IPS-NIHi7 (cell line): ENCODE results near the gene HOXA2.

Experiments
- DNase-seq: peaks from one replicate; pipeline ENCODE4 v3.0.0; 2012; ENCODE audit warnings: mixed read lengths; ENCODE audit errors: extremely low spot score

Gene HOXA2

GRCh38 chr7:27102581-27103442 lies at the start of gene HOXA2:
HOXA2 (minus strand) TSS chr7:27102683; CDS start chr7:27102500, 183 bp downstream.
- DNase-seq: no peak

DNA sequence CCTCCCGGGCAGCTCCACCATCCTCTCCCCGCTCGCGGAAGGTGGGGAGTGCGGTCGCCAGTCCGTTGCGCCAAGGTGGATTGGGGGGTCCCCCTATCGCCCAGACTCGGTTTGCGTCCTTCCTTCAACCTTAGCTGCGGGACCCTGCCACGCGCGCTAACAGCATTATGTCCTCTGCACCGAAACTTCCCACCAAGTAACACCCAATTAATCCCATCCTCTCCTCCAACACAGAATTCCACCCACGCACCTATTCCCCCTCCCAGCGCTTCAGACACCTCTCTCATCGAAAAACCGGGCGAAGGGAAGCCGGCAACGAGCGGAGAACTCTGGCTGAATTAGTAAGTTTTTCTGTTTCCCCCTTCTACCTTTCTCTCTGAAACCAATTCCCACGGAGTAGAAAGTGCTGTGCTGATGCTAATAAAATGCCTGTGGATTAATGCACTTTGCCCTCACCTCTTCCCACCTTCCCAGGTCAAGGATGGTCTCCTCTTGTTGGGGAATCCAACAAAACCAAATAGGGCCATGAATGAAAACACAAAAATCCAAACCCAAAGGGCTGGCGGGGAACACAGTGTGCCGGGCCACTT lies 49.0 kb upstream of the HOXA2 start:
- peak; percentile 3 for DNase-seq

DNA sequence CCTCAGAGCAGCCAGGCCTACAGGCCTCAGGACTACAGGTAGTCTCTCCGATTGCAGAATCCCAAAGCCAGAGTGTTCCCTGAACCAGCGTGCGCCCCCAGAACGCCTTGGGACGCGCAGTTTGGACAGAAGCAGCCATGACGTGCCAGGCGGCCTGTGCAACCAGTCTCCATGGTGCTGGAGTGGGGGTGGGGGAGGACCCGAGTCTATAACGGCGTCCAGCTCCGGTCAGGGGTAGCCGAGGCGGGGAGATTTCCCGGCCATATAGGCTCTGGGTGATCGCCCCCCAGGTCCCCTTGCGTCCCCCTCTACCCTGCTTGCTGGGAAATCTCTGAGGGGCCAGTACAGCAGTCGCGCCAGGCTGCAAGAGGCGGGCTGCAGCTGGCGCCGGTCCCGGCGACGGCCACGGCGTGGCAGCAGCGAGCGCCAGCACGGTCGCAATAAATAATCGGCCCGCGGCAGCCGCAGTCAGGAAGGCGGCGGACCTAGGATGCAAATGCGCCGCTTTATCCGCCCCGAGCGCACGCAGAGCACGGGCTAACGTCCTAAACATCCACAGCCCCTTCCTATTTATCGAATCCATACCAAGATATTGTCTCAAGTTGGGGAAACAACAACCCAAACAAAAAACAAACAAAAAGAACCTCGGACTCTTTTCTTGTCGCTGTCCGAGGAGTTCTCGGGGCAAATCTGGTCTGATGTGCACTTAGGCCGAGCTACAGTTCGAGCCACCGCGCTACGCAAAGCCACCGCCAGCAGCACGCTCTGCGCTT lies 48.3 kb upstream of the HOXA2 start:
- peak; percentile 81 for DNase-seq

DNA sequence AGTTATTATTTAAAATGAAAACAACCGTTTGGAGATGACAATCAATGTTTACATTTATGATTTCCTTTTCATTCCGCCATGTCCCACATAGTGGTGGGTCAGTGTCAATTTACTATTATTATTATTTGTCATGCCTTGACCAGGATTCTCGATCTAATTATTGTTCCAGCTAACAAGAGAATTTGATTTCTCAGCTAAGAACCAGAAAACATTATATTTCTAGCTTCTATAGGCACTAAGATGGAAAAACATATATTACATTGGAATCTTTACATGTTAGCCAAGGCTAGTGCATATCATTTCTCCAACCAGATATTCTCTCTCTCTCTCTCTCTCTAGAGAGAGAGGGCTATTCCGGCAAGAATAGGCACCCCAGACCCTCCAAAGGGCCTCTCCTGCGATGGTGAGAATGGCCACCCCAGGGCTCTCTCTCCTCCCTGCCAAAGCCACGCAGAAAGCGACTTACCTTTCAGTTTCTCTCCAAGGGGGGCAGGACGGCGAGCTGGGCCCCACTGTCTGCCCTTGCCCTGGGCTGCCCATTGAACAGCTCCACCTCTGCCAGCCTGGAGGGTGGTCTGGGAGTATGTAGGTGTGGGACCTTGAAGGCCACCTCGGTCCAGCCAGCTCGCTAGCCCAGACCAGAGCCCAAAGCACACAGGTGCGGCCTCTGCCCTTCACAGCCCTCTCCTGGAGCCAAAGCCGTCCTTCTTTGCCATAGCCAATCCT lies 47.5 kb upstream of the HOXA2 start:
- no peak for DNase-seq

- DNase-seq: no peak
Observed at GRCh38 chr7:27148756-27149641, 46.5 kb upstream of the HOXA2 start.

DNA sequence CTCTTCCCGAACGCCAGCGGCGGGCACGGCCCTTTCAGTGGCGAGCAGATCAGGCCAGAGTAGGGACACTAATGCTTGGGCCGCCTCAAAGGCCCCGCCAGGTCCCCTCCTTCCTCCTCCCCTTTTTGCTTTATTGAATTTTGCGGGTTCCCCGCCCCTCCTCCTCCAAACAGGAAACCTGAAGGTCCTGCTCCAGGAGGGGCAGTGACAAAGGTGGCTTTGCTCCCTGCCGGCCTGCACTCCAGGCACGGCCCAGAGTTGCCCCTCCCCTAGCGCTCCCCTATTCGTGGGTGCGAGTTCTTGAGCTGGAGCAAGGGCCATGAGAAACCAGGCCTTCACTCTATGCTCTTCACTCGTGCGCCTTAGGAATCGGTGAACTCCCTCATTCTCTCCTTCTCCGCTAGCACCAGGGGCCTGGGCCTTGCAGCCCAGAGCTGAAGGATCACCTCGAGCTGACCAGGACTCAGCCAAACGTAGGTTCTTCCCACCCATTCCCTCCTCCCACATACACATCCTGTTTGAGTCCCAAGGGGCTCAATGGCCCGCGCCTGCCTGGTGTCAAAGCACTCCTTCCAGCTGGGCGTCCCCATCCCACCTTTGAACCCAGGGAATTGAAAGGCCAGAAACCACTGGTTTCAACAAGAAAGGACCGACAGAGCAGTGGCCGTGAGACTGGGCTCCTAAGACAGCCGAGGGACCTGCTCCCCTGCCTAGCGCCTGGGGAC lies 45.7 kb upstream of the HOXA2 start:
- no peak for DNase-seq

DNA sequence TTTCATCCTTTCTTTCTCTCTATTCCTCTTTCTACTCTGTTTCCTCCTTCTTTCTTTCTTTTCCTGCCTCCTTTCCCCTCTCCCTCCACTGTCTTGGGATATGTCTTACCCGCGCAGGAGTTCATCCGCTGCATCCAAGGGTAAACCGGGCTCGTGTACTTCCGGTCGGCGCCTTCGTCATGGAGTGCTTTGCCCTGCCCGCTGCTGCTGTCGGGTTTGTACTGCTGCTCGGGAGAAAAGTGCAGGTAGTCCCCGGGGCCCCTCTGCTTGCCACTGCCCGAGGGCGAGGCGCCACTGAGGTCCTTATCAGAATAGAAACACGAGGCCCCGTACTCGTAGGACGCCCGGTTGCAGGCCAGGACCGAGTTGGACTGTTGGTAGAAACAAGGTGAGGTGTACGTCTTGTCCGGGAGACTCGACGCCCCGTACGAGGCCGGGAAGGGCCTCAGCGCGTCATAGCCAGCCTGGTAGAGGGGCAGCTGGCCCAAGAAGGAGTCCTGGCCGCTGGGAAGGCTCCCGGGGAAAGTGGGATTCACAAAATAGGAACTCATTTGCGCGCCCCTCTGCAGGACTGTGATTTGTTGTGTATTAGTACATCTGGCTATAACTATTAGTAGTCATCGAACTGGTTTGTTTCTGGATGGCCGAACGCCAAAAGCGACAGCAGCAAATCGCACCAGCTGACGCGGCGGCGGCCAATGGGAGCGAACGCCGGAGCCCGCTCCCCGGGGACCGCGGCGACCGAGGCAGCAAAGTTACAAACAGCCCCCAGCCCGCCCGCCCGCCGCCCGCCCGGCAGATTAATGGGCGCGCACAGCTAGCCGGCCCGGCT lies 44.9 kb upstream of the HOXA2 start, which contains the start of gene HOXA6:
TSS of gene HOXA6 (minus strand) at position 576 of the 832 bp plus-strand sequence. CDS start at position 551, 25 bp downstream.
- DNase-seq: no peak

GRCh38 chr7:27146491-27147198 lies 44.2 kb upstream of the HOXA2 start:
- no peak for DNase-seq

DNA sequence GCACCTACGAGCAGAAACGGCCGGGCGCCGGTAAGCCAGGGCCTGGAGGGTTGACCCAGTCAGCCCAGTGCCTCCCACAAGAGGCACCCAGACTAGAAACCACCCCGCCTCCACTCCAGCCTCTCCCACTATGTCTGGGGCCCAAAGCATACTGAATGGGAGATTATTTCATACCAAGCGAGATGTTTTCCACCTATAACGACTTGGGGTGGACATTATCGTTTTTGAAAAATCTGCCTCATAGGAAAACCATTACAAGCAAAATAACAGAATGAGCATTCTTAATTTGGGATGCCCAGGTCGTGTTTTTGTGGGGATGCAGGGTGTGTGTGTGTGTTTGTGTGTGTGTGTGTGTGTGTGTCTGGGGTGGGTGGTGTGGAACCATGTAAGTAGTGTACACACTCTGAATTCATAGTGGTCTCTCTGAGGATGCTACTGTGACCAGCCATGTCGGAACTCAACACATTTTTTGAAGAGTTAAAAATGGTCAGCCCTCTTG lies 43.5 kb upstream of the HOXA2 start:
- no peak for DNase-seq

GRCh38 chr7:27145165-27145913 lies 42.9 kb upstream of the HOXA2 start:
- DNase-seq: no peak

DNA sequence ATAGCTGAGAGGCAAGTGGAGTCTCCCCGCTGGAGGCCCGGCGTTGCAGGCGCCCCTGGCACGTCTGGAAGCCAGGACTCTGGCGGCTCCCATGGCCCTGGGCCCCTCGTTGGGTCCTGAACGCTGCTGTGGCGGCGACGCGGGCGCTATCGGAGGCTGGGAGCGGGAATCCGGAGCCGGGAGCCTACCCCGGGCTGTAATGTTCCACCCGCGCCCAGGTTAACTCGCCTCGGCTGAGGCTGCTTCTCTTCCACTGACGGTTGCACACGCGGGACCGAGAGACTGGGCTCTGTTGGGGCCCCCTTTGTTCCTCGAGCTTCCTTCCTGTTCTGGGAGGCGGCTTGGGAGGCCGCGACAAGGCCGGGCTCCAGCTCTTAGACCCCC lies 42.3 kb upstream of the HOXA2 start:
- no peak for DNase-seq

GRCh38 chr7:27143950-27144780 lies 41.7 kb upstream of the HOXA2 start:
- DNase-seq: no peak

DNA sequence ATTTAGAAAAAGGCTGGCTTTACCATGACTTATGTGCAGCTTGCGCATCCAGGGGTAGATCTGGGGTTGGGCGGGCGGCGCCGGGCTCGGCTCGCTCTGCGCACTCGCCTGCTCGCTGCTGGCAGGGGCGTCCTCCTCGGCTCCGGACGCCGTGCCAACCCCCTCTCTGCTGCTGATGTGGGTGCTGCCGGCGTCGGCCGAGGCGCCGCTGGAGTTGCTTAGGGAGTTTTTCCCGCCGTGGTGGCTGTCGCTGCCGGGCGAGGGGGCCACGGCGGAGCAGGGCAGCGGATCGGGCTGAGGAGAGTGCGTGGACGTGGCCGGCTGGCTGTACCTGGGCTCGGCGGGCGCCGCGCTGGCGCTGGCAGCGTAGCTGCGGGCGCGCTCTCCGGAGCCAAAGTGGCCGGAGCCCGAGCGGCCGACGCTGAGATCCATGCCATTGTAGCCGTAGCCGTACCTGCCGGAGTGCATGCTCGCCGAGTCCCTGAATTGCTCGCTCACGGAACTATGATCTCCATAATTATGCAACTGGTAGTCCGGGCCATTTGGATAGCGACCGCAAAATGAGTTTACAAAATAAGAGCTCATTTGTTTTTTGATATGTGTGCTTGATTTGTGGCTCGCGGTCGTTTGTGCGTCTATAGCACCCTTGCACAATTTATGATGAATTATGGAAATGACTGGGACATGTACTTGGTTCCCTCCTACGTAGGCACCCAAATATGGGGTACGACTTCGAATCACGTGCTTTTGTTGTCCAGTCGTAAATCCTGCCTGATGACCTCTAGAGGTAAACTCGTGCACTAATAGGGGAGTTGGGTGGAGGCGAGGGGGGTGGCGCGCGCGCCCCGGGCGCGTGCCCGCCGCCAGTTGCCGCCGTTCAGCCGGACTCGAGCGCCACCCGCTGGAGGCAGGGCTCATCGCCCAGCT lies 40.8 kb upstream of the HOXA2 start, which contains the start of gene HOXA5:
TSS of gene HOXA5 (minus strand) at position 659 of the 927 bp plus-strand sequence. CDS start at position 585, 74 bp downstream.
- DNase-seq: peak; percentile 87

DNA sequence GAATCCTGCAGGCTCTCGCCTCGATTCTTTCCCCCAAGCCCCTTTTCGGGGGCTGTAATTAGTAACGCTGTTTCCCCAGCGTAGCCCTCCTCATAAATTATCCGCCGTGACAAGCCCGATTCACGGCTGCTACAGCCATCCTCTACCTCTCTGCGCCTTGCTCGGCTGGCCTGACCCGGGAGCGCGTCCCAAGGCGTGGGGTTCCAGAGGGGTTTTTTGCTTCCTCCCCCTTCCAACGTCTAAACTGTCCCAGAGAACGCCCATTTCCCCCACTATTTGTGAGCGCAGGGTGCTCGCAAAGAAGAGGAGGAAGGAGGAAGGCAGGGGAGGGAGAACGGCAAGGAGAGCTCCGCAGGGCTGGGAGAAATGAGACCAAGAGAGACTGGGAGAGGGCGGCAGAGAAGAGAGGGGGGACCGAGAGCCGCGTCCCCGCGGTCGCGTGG lies 40.1 kb upstream of the HOXA2 start:
- DNase-seq: no peak

DNA sequence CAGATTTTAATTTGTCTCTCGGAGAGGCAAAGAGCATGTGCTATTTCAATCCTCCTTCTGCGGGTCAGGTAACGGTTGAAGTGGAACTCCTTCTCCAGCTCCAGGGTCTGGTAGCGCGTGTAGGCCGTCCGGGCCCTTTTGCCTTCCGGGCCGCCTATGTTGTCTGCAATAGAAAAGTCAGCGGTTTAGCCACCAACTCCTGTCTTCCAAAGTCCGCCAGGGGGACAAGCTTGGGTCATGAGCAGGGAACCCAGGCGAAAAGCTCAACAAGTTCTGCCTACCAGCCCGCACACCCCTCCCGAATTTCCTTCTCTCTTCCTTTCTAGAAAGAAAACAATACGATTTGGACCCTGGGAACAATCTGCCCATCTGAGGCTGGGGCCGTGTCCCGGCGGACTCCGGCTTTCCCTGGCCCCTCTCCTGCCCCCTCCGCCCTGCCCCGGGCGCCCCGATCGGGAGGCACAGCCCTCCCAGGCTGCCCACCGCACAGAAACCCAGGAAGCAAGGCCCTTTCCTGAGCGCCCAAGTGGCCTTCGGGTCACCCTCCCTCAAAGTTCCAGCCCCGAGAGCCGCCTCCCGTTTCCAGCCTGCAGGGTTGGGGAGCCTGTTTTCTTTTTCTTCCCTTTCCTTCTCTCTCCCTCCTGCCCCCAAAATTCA lies 39.6 kb upstream of the HOXA2 start:
- DNase-seq: no peak
